GM21528 (cell line): ENCODE results near the gene PPP1R37.

Experiments
- ATAC-seq: cut with Tn5 transposase; IDR thresholded peaks from one replicate; pipeline ENCODE4 v1.9.1; 2021; ENCODE audit warnings: mild to moderate bottlenecking, moderate library complexity; ENCODE audit not compliant: unreplicated experiment, low FRiP score

The PPP1R37 gene

DNA sequence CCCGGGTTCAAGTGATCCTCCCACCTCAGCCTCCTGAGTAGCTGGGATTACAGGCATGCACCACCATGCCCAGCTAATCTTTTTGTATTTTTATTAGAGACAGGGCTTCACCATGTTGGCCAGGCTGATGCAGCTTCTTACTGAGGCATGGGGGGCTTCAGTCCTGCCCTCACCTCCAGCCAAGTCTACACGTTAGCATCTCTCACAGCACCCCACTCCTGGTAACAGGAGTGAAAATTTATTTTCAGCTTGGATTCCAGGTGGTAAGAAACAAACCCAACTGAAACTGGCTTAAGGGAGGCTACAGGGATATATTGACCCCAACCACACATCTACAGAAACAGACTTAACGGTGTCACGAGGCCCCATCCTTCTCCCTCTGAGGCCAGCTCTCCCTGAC, 57.2 kb downstream of the PPP1R37 start:
- no peak for ATAC-seq

DNA sequence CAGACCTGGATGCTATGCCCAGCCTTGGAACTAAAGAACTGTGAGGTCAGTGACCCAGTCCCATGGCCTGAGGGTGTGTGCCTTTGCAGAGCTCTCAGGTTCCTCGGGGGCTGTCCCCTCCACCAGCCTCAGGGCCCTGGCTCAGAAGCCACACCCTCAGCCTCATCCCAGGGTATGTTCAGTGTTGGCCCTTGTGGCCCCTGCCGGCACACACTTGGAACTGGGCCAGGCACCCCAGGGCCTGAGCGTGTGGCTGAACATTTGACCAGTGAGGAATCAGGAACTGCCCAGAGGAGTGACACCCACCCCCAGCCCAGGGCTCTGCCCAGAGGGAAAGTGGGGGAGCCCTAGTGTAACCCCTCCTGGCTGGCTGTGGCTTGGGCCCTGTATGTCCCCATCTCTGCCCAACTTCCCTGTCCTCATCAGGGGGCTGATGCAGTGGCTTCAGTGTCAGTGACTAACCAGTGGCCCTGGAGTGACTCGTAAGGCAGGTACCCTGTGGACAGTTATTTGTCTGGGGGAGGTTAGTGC, 57.8 kb downstream of the PPP1R37 start:
- ATAC-seq = no peak

DNA sequence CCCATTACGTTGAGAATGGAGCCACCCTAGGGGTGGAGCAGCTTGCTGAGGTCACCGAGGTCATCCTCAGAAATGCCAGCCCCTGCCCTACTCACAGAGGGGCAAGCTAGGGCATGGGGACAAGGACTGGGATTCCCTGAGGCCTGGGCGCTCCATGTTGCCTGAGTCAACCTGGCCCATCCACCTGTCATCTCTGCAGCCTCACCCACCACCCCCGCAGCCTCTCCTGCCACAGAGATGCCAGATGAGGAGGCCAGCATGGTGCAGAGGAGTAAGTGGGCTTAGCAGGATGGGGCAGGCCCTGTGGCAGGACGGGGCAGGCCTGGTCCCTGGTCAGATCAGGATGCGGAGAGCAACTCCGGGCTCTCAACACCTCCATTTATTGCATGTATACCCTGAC, 58.3 kb downstream of the PPP1R37 start:
- no peak for ATAC-seq

GRCh38 chr19:45151821-45152503, 59.0 kb downstream of the PPP1R37 start:
- ATAC-seq = no peak

GRCh38 chr19:45152504-45153338, 59.7 kb downstream of the PPP1R37 start:
- no peak for ATAC-seq

- no peak for ATAC-seq
Measured at GRCh38 chr19:45153339-45154063, 60.5 kb downstream of the PPP1R37 start.

DNA sequence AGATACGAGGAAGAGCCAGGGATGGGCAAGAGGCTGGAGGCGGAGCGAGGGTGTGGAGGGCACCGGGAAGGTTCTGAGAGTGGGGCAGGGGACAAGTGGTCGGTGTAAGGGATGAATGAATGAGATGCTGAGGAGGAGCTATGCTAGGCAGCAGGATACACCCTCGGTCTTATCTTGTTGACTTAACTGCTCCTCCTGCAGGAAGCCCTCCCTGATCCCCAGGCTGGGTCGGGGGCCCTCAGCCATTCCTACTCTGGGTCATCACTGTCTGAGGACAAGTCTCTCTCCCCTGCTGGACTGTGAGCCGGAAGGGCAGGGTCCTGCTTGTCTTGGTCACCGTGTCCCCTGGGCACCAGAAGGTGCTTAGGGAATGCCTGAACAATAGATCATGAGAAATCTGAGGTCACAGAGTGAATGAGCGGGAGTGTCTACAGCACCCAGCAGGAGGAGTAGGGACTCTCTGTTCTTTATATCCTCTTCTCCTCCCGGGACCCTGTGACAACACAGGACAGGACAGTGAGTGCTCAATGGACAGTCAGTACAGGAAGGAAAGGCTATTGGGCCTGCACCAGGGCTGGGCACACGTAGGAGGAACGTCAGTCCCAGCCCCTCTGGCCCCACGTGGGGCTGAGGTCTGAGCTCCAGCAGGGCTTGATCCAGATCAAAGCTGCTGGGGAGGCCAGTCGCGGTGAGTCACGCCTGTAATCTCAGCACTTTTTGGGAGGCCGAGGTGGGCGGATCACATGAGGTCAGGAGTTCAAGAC, 61.3 kb downstream of the PPP1R37 start:
- no peak for ATAC-seq

- no peak for ATAC-seq
Measured at GRCh38 chr19:45156011-45156630, 63.1 kb downstream of the PPP1R37 start.

DNA sequence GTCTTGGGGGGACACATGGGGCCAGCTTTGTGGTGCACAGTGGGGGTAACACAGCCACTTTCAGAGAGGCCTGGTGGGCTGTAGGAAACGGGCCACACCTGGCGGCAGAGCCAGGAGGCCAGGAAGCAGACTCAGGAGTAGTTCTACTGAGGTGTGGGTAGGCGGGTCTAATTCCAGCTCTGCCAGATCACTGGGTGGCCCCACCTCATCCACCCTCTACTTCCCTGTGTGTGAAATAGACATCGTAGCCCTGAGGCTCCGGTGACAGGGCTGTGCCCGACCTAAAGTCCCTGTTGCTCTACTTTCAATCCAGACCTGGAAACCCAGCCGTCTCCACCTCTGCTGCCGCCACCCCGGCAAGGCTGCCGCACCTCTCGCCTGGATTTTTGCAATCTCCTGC, 63.8 kb downstream of the PPP1R37 start:
- ATAC-seq = no peak

GRCh38 chr19:45158503-45159209, 65.7 kb downstream of the PPP1R37 start:
- no peak for ATAC-seq

GRCh38 chr19:45159210-45159970, 66.4 kb downstream of the PPP1R37 start:
- no peak for ATAC-seq

DNA sequence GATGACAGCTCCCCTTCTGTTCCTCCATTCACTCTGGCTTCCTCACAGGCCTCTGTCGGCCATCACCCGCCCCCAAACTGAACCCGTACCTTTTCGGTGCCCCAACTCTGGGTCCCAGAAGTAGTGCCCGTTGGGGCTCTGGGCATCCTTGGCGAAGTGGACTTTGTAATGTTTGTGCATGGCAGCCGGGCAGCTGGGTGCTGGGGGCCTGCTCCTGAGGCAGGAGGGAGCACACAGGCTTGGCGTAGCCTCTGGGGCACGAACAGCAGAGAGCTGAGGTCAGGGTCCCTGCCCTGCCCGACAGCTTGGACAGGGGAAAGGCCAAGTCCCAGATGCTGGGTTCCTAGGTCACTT, 67.0 kb downstream of the PPP1R37 start:
- no peak for ATAC-seq

DNA sequence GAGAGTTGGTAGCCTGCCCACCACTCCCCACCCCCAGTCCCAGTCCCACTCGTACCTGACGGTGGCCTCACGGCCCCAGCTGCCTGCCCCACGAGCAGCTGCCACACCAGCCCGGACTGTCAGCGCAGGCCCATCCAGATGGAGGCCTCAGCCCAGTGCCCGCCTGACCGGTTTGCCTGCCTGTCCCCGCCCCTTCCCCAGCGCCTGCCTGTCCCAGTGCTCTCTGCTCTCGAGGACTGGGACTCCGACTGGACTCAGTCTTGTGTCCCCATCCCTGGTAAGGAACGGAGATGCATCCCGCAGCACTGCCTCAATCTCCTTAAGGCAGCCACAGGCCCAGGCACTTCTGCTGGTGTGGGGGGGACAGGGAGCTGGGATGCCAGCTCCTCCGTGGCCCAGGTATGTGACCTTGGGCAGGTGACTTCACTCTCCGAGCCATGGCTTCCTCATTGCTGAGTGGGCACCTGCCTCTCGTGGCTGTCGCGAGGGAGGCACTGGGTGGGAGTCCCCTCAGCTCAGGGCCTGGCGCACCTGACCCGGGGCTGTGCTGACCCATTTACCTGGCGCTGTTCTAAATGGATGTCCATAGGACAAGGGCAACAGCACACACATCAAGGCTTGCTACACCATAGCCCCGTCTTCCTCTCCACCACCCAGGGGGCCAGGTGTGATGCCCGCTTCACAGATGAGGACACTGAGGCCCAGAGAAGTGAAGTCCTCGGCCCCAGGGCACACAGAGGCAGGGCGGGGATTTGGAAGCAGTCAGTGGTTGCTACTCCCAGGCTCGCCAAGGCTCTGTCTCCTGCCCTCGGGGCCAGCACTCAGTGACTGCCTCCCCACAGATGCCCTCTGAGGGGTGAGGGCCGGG, 68.1 kb downstream of the PPP1R37 start, which contains the start of gene NKPD1:
Gene NKPD1, minus strand, starts transcription at position 113 of the 868 bp plus-strand sequence. CDS start 832 bp downstream, outside the sequence.
- ATAC-seq = no peak

- no peak for ATAC-seq
Measured at GRCh38 chr19:45161738-45162607, 69.0 kb downstream of the PPP1R37 start.

- ATAC-seq = no peak
Measured at GRCh38 chr19:45162608-45163143, 69.7 kb downstream of the PPP1R37 start.

GRCh38 chr19:45163156-45163555, 70.2 kb downstream of the PPP1R37 start:
- ATAC-seq = no peak
